Measurements from ENCODE around the gene L3MBTL1.

DNA sequence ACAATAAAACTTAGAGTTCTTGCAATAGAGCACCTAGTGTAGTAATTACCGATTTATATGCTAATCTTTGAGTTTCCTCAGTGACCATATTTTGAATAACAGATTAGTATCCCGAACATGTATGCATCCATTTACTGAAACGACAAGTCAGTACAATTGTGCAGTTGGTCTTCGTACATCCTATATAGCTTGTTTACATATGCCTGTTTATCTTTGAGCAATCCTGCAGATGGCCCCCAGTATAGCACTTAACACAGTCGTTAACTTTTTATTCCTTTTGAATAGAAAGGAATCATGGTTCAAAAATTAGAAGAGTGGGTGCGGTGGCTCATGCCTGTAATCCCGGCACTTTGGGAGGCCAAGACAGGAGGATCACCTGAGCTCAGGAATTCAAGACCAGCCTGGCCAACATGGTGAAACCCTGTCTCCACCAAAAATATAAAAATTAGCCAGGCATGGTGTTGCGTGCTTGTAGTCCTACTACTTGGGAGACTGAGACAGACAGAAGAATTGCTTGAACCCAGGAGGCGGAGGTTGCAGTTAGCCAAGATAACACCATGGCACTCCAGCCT lies 43.2 kb upstream of the L3MBTL1 start:
- no peak for TF ChIP-seq POLR2A (IDR thresholded peaks at IDR 0.05; ENCODE audit: low read length)
- TF ChIP-seq GATA1 (IDR thresholded peaks at IDR 0.05; ENCODE audit: low read depth, low read length) = no peak

Measured in erythroblast (primary cell).